ENCODE results near the gene VPS72.
"Not testable (repeated sequence)": the region's sequence is repeated elsewhere in the genome, so short reads cannot be mapped to it uniquely, and the experiment has no call there.

Gene VPS72

GRCh38 chr1:151197863-151198253 is 7.9 kb upstream of the VPS72 start:
- in situ Hi-C loops (cut with MboI; ENCODE audit: low sequenced_read_pairs), result no loop called here
- no peak for DNase-seq (ENCODE audit: low spot score in 2 of 2)
- peaks cover 11% of the 10 kb centered on the region for H3K36me3 ChIP-seq (replicated peaks)
- H3K27me3 ChIP-seq (ENCODE audit: low read depth), result no peaks in the 10 kb centered on the region
- peaks cover 13% of the 10 kb centered on the region for H3K4me1 ChIP-seq
- H3K9me3 ChIP-seq, result no peaks in the 10 kb centered on the region
- peak overlapping the region; percentile 82 for H3K4me3 ChIP-seq

DNA sequence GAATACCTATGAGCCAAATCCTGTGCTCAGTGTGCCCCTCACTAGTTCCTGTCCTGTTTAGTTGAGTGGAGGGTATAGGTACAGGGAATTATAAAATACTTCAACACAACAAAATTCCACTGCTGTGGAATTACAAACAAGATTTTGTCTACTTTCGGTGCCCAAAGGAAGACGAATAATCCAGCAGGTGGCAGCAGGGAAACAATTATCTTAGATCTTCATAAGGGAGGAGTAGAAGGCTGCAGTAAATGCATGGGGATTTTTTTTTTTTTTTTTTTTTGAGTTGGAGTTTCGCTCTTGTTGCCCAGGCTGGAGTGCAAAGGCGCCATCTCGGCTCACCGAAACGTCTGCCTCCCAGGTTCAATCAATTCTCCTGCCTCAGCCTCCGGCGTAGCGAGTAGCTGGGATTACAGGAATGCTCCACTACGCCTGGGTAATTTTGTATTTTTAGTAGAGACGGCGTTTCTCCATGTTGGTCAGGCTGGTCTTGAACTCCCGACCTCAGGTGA is 6.3 kb upstream of the VPS72 start:
- in situ Hi-C loops (cut with MboI; ENCODE audit: low sequenced_read_pairs), result no loop called here
- Histone ChIP-seq H3K36me3 (replicated peaks) (no peaks in the 10 kb centered on the region; the same call in 1 of the 2 replicates), H3K9me3 (no peaks in the 10 kb centered on the region), H3K4me1 (peaks cover 13% of the 10 kb centered on the region), H3K27me3 (ENCODE audit: low read depth) (no peaks in the 10 kb centered on the region), H3K4me3 (peak overlapping the region; percentile 1; the same call in 1 of the 2 replicates)
- peak; percentile 80 to 85 for DNase-seq (ENCODE audit: low spot score in 2 of 2)

DNA sequence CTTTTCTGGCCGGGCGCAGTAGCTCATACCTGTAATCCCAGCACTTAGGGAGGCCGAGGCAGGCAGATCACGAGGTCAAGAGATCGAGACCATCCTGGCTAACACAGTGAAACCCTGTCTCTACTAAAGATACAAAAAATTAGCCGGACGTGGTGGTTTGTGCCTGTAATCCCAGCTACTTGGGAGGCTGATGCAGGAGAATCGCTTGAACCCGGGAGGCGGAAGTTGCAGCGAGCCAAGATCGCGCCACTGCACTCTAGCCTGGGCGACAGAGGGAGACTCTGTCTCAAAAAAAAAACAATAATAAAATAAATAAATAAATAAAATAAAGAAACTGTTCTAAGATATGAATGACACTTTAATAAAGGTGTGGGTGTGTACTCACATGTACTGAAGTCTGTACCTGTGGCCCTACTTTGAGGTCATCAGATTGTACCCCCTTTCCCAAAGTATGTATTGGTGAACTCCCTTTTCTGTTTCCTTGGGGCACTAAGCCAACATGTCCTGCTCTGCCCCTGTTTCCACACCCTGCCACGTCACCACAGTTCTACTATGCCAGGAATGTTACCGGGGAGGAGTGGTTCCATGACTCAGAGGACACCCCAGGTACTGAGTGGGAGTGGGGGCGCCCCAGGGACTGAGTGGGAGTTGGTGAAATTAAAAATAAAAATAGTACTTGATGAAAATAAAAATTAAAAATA is 5.0 kb upstream of the VPS72 start:
- H3K27me3 ChIP-seq (ENCODE audit: low read depth); H3K4me3 ChIP-seq; H3K9me3 ChIP-seq; in situ Hi-C loops (cut with MboI; ENCODE audit: low sequenced_read_pairs); DNase-seq (ENCODE audit: low spot score in 2 of 2); H3K36me3 ChIP-seq (replicated peaks): not testable (repeated sequence)
- H3K4me1 ChIP-seq, result peaks cover 12% of the 10 kb centered on the region

DNA sequence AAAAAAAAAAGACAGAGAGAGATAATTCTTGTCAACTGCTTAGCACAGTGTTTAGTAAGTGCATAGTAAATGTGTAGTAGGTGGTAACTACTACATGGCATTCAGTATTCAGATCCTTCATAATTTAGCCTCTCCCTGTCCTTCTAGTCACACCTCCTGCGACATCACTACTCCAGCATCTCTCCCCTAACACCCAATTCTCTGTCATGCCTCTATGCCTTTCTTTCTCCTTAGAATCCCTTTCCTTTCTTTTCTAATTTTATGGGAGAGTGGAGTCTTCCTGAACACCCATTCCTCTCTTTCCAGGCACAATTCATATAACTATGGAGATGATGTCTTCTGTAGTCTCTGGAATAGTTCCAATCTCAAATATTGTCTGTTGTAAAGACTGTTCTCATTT is 3.9 kb upstream of the VPS72 start:
- Histone ChIP-seq H3K4me1 (peaks cover 12% of the 10 kb centered on the region), H3K4me3 (no peak overlapping the region), H3K9me3 (no peaks in the 10 kb centered on the region), H3K36me3 (replicated peaks) (peaks cover 2% of the 10 kb centered on the region), H3K27me3 (ENCODE audit: low read depth) (no peaks in the 10 kb centered on the region)
- in situ Hi-C loops (cut with MboI; ENCODE audit: low sequenced_read_pairs), result no loop called here
- no peak for DNase-seq (ENCODE audit: low spot score in 2 of 2)

- no peak for DNase-seq (ENCODE audit: low spot score in 2 of 2)
- Histone ChIP-seq H3K9me3 (no peaks in the 10 kb centered on the region), H3K4me3 (no peak overlapping the region), H3K4me1 (peaks cover 16% of the 10 kb centered on the region), H3K27me3 (ENCODE audit: low read depth) (no peaks in the 10 kb centered on the region), H3K36me3 (replicated peaks) (peaks cover 2% of the 10 kb centered on the region; the same call in 1 of the 2 replicates)
- in situ Hi-C loops (cut with MboI; ENCODE audit: low sequenced_read_pairs), result no loop called here
Observed at GRCh38 chr1:151193304-151193703, 3.3 kb upstream of the VPS72 start.

GRCh38 chr1:151192047-151192446 is 2.0 kb upstream of the VPS72 start:
- Histone ChIP-seq H3K4me1 (peaks cover 10% of the 10 kb centered on the region), H3K4me3 (no peak overlapping the region), H3K27me3 (ENCODE audit: low read depth) (no peaks in the 10 kb centered on the region), H3K9me3 (no peaks in the 10 kb centered on the region), H3K36me3 (replicated peaks) (peaks cover 2% of the 10 kb centered on the region; the same call in 1 of the 2 replicates)
- in situ Hi-C loops (cut with MboI; ENCODE audit: low sequenced_read_pairs), result no loop called here
- no peak for DNase-seq (ENCODE audit: low spot score in 2 of 2)

DNA sequence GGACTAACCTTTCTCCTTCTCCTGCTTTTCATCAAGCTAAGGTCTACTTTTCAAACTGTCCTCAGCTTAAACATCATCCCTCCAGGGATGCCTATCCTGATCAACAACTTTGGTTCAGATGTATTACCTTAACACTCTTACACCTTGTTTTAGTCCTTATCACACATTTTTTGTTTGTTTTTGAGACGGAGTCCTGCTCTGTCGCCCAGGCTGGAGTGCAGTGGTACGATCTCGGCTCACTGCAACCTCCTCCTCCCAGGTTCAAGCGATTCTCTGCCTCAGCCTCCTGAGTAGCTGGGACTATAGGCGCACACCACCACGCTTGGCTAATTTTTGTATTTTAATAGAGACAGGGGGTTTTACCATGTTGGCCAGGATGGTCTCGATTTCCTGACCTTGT is 1.3 kb downstream of the VPS72 start:
- H3K4me1 ChIP-seq; DNase-seq (ENCODE audit: low spot score in 2 of 2); H3K9me3 ChIP-seq; H3K27me3 ChIP-seq (ENCODE audit: low read depth); in situ Hi-C loops (cut with MboI; ENCODE audit: low sequenced_read_pairs): not testable (repeated sequence)
- Histone ChIP-seq H3K4me3 (peak overlapping the region; percentile 97), H3K36me3 (replicated peaks) (peaks cover 26% of the 10 kb centered on the region)

DNA sequence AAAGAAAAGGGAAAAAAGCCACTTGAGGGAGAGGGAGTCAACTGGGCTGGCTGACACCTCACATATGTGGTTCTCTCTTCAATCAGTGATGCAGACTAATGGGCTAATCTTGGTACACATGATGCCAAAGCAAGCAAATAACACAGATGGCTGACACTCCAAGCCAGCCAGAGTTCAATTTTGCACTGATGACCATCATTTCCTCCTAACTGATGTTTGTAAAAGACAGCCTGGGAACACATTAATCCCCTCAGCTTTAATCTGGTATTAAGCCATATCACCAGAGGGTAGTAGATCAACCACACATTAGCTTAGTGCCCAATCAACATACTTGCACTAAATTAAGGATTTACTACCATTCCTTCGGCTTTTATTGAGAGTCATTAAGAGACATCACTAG is 2.8 kb downstream of the VPS72 start:
- in situ Hi-C loops (cut with MboI; ENCODE audit: low sequenced_read_pairs), result no loop called here
- H3K36me3 ChIP-seq (replicated peaks), result peaks cover 38% of the 10 kb centered on the region
- no peak for DNase-seq (ENCODE audit: low spot score in 2 of 2)
- H3K4me1 ChIP-seq, result peaks cover 6% of the 10 kb centered on the region
- no peak overlapping the region for H3K4me3 ChIP-seq
- H3K9me3 ChIP-seq, result no peaks in the 10 kb centered on the region; the same call in 1 of the 2 replicates
- no peaks in the 10 kb centered on the region for H3K27me3 ChIP-seq (ENCODE audit: low read depth)

GRCh38 chr1:151184211-151184610 is 5.8 kb downstream of the VPS72 start:
- peaks cover 3% of the 10 kb centered on the region for H3K4me1 ChIP-seq
- H3K36me3 ChIP-seq (replicated peaks), result peaks cover 59% of the 10 kb centered on the region
- in situ Hi-C loops (cut with MboI; ENCODE audit: low sequenced_read_pairs), result no loop called here
- H3K4me3 ChIP-seq, result no peak overlapping the region
- H3K27me3 ChIP-seq (ENCODE audit: low read depth), result no peaks in the 10 kb centered on the region
- no peaks in the 10 kb centered on the region; the same call in 1 of the 2 replicates for H3K9me3 ChIP-seq
- no peak for DNase-seq (ENCODE audit: low spot score in 2 of 2)

- DNase-seq (ENCODE audit: low spot score in 2 of 2), result no peak
Observed at GRCh38 chr1:151176514-151177045, 13.4 kb downstream of the VPS72 start.

DNA sequence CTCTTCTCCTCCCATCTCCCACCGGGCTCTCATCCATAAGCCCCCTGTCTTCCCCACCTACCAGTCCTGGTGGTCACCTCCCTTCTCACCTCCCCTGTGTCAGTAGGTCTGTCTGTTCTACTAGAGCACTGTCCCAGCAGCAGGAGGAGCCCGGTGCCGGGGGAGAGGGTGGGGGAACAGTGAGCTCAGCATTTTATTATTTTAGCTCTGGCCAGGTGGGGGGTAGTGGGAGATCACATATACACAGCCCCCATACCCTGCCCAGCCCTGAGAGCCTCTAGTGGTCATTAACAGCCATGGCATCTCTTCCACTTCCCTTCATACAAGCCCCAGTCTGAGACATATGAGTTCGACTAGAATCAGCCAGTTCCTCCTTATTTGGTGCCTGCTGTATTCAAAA is 14.1 kb downstream of the VPS72 start, which contains the start of gene TMOD4:
Gene TMOD4, minus strand, starts transcription at position 119 of the 400 bp plus-strand sequence. CDS start 1,106 bp downstream, outside the sequence.
- Histone ChIP-seq H3K27me3 (ENCODE audit: low read depth) (no peaks in the 10 kb centered on the region), H3K9me3 (no peaks in the 10 kb centered on the region), H3K4me3 (no peak within 1 kb of the TSS), H3K4me1 (no peaks in the 10 kb centered on the region), H3K36me3 (replicated peaks) (peaks cover 54% of the 10 kb centered on the region)
- DNase-seq (ENCODE audit: low spot score in 2 of 2), result no peak
- in situ Hi-C loops (cut with MboI; ENCODE audit: low sequenced_read_pairs), result no loop called here

More at GRCh38 chr1:151176514-151177045, 13.4 kb downstream of the VPS72 start:
- Histone ChIP-seq H3K36me3 (replicated peaks) (peaks cover 58% of the 10 kb centered on the region), H3K4me1 (no peaks in the 10 kb centered on the region), H3K9me3 (no peaks in the 10 kb centered on the region), H3K4me3 (no peak overlapping the region), H3K27me3 (ENCODE audit: low read depth) (no peaks in the 10 kb centered on the region)
- in situ Hi-C loops (cut with MboI; ENCODE audit: low sequenced_read_pairs), result no loop called here

DNA sequence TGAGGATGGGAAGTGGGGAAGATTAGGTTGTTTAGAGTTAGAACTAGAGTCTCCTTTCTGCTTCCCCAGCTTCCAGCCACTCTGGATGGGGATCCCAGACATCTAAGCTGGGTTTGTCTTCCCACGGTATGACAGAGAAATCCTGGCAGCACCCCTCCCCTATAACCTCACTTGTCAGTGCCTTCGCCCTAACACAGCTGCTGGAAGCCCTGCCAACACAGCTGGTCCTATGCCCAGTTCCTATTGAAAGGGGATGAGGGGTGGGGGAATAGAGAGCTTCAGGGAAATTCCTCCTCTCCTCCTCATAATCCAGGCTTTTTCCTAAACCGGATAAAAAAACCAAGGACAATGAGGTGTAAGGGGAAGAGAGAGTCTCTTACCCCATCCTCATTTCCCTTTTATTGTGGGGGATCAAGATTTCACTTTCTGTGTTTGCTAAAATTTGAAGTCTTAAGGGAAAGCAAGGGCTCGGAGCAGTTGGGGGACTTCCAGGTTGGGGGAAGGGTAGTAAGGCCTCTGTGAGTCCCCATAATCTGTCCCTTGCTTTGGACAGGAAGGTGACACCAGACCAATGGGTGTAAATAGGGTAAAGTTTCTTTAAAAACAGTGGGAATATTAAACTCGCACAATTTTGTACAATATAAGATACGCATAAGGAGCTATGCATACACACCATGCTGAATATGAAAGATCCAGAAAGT is 14.8 kb downstream of the VPS72 start:
- Histone ChIP-seq H3K36me3 (replicated peaks) (peaks cover 49% of the 10 kb centered on the region), H3K9me3 (no peaks in the 10 kb centered on the region), H3K27me3 (ENCODE audit: low read depth) (no peaks in the 10 kb centered on the region), H3K4me1 (no peaks in the 10 kb centered on the region), H3K4me3 (no peak overlapping the region)
- in situ Hi-C loops (cut with MboI; ENCODE audit: low sequenced_read_pairs), result no loop called here
- DNase-seq (ENCODE audit: low spot score in 2 of 2), result no peak

- Histone ChIP-seq H3K36me3 (replicated peaks) (peaks cover 21% of the 10 kb centered on the region), H3K4me3 (no peak overlapping the region), H3K4me1 (peaks cover 4% of the 10 kb centered on the region; the same call in 1 of the 2 replicates), H3K27me3 (ENCODE audit: low read depth) (no peaks in the 10 kb centered on the region), H3K9me3 (no peaks in the 10 kb centered on the region)
- no peak for DNase-seq (ENCODE audit: low spot score in 2 of 2)
- in situ Hi-C loops (cut with MboI; ENCODE audit: low sequenced_read_pairs), result no loop called here
Observed at GRCh38 chr1:151171190-151171589, 18.8 kb downstream of the VPS72 start.

DNA sequence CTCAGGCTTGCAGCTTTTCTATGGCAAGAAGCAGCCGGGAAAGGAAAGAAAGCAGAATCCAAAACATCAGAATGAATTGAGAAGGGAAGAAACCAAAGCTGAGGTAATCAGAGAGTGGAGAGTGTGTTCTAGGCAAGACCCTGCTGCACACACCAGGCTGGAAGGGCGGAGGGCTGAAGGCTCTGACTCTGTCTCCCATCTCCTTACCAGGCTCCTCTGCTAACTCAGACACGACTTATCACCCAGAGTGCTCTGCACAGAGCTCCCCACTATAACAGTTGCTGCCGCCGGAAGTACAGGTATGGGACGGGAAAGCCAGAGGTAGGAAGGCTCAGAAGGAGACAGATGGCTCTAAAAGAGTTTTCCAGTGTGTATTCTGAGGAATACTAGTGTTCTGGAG is 22.9 kb downstream of the VPS72 start:
- in situ Hi-C loops (cut with MboI; ENCODE audit: low sequenced_read_pairs), result no loop called here
- Histone ChIP-seq H3K4me3 (peak overlapping the region; percentile 87), H3K36me3 (replicated peaks) (peaks cover 4% of the 10 kb centered on the region), H3K4me1 (peaks cover 10% of the 10 kb centered on the region), H3K27me3 (ENCODE audit: low read depth) (no peaks in the 10 kb centered on the region), H3K9me3 (no peaks in the 10 kb centered on the region)
- no peak for DNase-seq (ENCODE audit: low spot score in 2 of 2)

Measured in HAP-1 (cell line).